ENCODE data around the gene GORASP1.
"Not testable (repeated sequence)": the region's sequence is repeated elsewhere in the genome, so short reads cannot be mapped to it uniquely, and the experiment has no call there.

GORASP1 gene

DNA sequence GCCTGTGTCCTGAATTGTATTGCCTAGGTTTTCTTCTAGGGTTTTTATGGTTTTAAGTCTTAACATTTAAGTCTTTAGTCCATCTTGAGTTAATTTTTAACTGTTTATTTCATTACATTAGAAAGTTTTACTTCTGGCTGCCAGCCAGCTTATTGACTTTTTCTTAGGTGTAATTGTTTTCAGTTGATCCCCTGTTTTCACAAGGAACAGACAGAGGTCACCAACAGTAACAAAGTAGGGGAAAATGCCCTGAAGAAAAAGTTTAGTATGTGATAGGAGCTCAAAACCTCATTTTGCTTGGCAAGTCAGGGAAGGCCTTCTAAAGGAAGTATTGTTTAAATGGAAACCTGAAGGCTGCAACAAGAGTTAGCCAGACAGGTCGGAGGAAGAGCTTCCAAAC is 45.2 kb downstream of the GORASP1 start:
- DNase-seq = no peak

GRCh38 chr3:39061228-39061627 is 46.2 kb downstream of the GORASP1 start:
- DNase-seq = not testable (repeated sequence)

DNA sequence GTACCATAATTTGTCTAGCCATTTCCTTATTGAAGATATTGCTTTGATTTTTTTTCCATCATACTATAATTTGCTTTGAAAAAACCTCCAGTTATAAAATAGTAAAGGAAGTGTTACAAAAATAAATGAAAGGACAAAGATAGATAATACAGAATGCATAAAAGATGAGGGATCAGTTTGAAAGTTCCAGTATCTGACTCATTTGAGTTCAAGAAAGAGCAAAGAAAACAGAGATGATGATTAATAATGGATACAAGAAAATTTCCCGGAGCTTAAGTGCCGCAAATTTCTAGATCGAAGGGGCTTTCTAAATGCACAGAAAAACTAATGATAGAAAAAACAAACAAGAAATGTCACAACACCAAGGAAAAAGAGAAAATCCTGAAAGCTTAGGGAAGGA is 51.3 kb downstream of the GORASP1 start:
- DNase-seq = no peak

GRCh38 chr3:39053696-39054095 is 53.7 kb downstream of the GORASP1 start:
- DNase-seq = no peak

DNA sequence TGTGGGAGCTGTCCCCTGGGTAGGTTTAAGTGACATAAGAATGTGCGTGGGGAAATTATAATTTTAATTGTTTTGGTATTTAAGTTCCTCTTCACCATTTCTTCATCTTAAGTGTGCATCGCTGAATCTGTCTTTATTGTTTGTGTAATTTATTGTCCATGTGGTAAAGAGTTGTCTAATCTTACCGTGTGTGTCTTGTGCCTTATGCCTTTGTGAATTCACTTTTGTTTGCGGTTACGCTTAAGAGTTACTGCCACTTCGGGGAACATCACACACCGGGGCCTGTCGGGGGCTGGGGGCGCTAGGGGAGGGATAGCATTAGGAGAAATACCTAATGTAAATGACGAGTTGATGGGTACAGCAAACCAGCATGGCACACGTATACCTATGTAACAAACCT is 54.8 kb downstream of the GORASP1 start:
- DNase-seq = no peak

GRCh38 chr3:39051649-39052561 is 55.5 kb downstream of the GORASP1 start, which contains the start of the genes SCN11A and WDR48:
TSS of gene SCN11A (minus strand) at chr3:39051944. CDS start at chr3:38950362, 101,582 bp downstream.
TSS of gene WDR48 (plus strand) at chr3:39052016. CDS start at chr3:39052026, 10 bp downstream.
- DNase-seq = peak; percentile 30

DNA sequence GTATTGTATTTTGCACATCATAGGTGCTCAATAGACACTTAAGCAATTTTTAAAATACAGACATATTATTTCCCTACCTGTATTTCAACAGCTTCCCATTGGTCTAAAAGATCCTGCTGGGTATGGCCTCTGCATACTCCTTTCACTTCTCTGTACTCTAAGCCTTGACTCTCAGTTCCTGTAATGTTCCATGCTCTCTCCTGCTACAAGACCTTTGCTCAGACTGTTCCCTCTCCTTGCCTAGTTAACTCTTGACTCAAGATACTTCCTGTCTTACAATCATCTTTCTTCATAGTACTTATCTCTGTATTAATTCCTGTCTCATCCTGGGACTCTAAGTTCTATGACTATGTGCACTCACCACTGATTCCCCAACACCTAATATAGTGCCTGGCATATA is 57.4 kb downstream of the GORASP1 start:
- no peak for DNase-seq

Data from NCI-H524 treated with DMSO at 0.1 percent for 48 hours (cell line).